A549 treated with dexamethasone at 1 μM for 4 hours (cell line): ENCODE data around the gene VPS8. TPM values are rescaled to one million over a fixed set of nuclear protein-coding genes. Genes with fewer than 3 reads are reported as not detected.

Experiments used
- total RNA-seq: library from RNA; stranded (reverse); fragments of 200-300 nt; extraction: Qiagen RNA extraction; gene quantifications from 5 replicates; pipeline ENCODE4 v1.2.3, GENCODE V29; 2022

VPS8 gene, protein sequence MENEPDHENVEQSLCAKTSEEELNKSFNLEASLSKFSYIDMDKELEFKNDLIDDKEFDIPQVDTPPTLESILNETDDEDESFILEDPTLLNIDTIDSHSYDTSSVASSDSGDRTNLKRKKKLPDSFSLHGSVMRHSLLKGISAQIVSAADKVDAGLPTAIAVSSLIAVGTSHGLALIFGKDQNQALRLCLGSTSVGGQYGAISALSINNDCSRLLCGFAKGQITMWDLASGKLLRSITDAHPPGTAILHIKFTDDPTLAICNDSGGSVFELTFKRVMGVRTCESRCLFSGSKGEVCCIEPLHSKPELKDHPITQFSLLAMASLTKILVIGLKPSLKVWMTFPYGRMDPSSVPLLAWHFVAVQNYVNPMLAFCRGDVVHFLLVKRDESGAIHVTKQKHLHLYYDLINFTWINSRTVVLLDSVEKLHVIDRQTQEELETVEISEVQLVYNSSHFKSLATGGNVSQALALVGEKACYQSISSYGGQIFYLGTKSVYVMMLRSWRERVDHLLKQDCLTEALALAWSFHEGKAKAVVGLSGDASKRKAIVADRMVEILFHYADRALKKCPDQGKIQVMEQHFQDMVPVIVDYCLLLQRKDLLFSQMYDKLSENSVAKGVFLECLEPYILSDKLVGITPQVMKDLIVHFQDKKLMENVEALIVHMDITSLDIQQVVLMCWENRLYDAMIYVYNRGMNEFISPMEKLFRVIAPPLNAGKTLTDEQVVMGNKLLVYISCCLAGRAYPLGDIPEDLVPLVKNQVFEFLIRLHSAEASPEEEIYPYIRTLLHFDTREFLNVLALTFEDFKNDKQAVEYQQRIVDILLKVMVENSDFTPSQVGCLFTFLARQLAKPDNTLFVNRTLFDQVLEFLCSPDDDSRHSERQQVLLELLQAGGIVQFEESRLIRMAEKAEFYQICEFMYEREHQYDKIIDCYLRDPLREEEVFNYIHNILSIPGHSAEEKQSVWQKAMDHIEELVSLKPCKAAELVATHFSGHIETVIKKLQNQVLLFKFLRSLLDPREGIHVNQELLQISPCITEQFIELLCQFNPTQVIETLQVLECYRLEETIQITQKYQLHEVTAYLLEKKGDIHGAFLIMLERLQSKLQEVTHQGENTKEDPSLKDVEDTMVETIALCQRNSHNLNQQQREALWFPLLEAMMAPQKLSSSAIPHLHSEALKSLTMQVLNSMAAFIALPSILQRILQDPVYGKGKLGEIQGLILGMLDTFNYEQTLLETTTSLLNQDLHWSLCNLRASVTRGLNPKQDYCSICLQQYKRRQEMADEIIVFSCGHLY (N-terminal part only)
- total RNA-seq, result 6.5 to 10.1 TPM (median 8.3 TPM) in 5 replicates

GRCh38 chr3:184811999-184812661, at the start of gene VPS8:
VPS8 (plus strand) TSS chr3:184812166; CDS start chr3:184824633, 12,467 bp downstream.

Other genes with a start within 250 kb of the VPS8 start
- 25.7 to 29.2 TPM (median 28.0 TPM) in 5 replicates for gene MAGEF1, start 100.1 kb upstream of the VPS8 start, total RNA-seq